GM23338 (cell line): ENCODE measurements around the gene NID1. TPM values are rescaled to one million over a fixed set of nuclear protein-coding genes. Genes with fewer than 3 reads are reported as not detected.
"Not testable (repeated sequence)": the region's sequence is repeated elsewhere in the genome, so short reads cannot be mapped to it uniquely, and the experiment has no call there.

Experiments
- ATAC-seq: fragments of 200-7000 bp; cut with Tn5 transposase; 3 replicates; pipeline ENCODE4 v1.9.1; 2020
- DNase-seq: peaks from one replicate; pipeline ENCODE4 v3.0.0-alpha.2; 2015; ENCODE audit warnings: low spot score
- H2AFZ ChIP-seq: fragments of 200-600 bp; sonication (generic); 2 replicates; pipeline ENCODE4 v1.8.0; 2016; ENCODE audit warnings: antibody characterized with exemption, mild to moderate bottlenecking, moderate library complexity
- H3F3A ChIP-seq: fragments of 200-600 bp; sonication (generic); replicated peaks from 2 replicates; pipeline ENCODE4 v1.8.0; 2017; ENCODE audit warnings: antibody characterized with exemption, mixed run types, low read depth
- H3K27ac ChIP-seq: fragments of 200-600 bp; sonication (generic); 2 replicates; pipeline ENCODE4 v1.6.1; 2016; ENCODE audit warnings: low read depth
- H3K27me3 ChIP-seq: fragments of 200-600 bp; sonication (generic); 2 replicates; pipeline ENCODE4 v1.8.0; 2016; ENCODE audit warnings: mild to moderate bottlenecking, mixed run types, moderate library complexity; ENCODE audit not compliant: insufficient read depth
- H3K36me3 ChIP-seq: fragments of 200-600 bp; sonication (generic); 2 replicates; pipeline ENCODE4 v1.8.0; 2016; ENCODE audit warnings: mild to moderate bottlenecking; ENCODE audit not compliant: insufficient read depth
- H3K4me1 ChIP-seq: fragments of 200-600 bp; sonication (generic); 2 replicates; pipeline ENCODE4 v1.8.0; 2016; ENCODE audit warnings: mild to moderate bottlenecking, moderate library complexity; ENCODE audit not compliant: insufficient read depth
- H3K4me2 ChIP-seq: fragments of 200-600 bp; sonication (generic); 2 replicates; pipeline ENCODE4 v1.7.1; 2017; ENCODE audit warnings: mixed run types
- H3K4me3 ChIP-seq: fragments of 200-600 bp; sonication (generic); 2 replicates; pipeline ENCODE4 v1.6.1; 2016; ENCODE audit warnings: mixed run types
- H3K79me2 ChIP-seq: fragments of 200-600 bp; sonication (generic); replicated peaks from 2 replicates; pipeline ENCODE4 v1.8.0; 2017; ENCODE audit warnings: mild to moderate bottlenecking; ENCODE audit not compliant: insufficient read depth
- H3K9me2 ChIP-seq: fragments of 200-600 bp; sonication (generic); 2 replicates; pipeline ENCODE4 v1.8.0; 2017; ENCODE audit not compliant: insufficient read depth
- H4K20me1 ChIP-seq: fragments of 200-600 bp; sonication (generic); replicated peaks from 2 replicates; pipeline ENCODE4 v1.8.0; 2017; ENCODE audit warnings: mild to moderate bottlenecking; ENCODE audit not compliant: insufficient read depth
- H3K27ac Mint-ChIP-seq: 2 replicates; pipeline ENCODE4 v1.8.0; 2020; ENCODE audit warnings: inconsistent platforms, mild to moderate bottlenecking, moderate library complexity, mixed read lengths
- H3K27me3 Mint-ChIP-seq: 3 replicates; pipeline ENCODE4 v1.8.0; 2022; ENCODE audit warnings: low read depth, mild to moderate bottlenecking, moderate library complexity, mixed read lengths, inconsistent platforms; ENCODE audit not compliant: insufficient read depth, poor library complexity
- H3K36me3 Mint-ChIP-seq: 3 replicates; pipeline ENCODE4 v1.8.0; 2021; ENCODE audit warnings: low read depth, mild to moderate bottlenecking, inconsistent platforms, moderate library complexity, mixed read lengths
- H3K4me1 Mint-ChIP-seq: 3 replicates; pipeline ENCODE4 v1.8.0; 2020; ENCODE audit warnings: mild to moderate bottlenecking, inconsistent platforms, mixed read lengths
- H3K4me3 Mint-ChIP-seq: 3 replicates; pipeline ENCODE4 v1.8.0; 2021; ENCODE audit warnings: moderate library complexity, mild to moderate bottlenecking, inconsistent platforms, mixed read lengths
- H3K9me3 Mint-ChIP-seq: 3 replicates; pipeline ENCODE4 v1.8.0; 2020; ENCODE audit warnings: moderate library complexity, mild to moderate bottlenecking, inconsistent platforms, mixed read lengths
- CREB1 ChIP-seq: fragments of 250-450 bp; sonication (Bioruptor Pico); IDR thresholded peaks from 2 replicates; pipeline ENCODE4 v1.5.0; 2020; ENCODE audit warnings: low read depth, mild to moderate bottlenecking, moderate library complexity
- CTCF ChIP-seq, 2 experiments: fragments of 200-600 bp in 1 of 2; sonication (generic) in 1 of 2; conservative IDR thresholded peaks; 2 replicates each; pipeline versions ENCODE4 v1.5.1 to v1.6.1; 2016 to 2017; ENCODE audit warnings: antibody characterized with exemption in 2 of 2, low read depth in 2 of 2, mild to moderate bottlenecking in 2 of 2, moderate library complexity in 1 of 2
- JUNB ChIP-seq: IDR thresholded peaks from one replicate; pipeline ENCODE4 v1.6.1; 2016; ENCODE audit warnings: antibody characterized with exemption; ENCODE audit not compliant: unreplicated experiment
- NANOG ChIP-seq: IDR thresholded peaks from 2 replicates; pipeline ENCODE4 v1.6.1; 2016; ENCODE audit warnings: antibody characterized with exemption, borderline replicate concordance
- POLR2AphosphoS5 ChIP-seq: IDR thresholded peaks from 2 replicates; pipeline ENCODE4 v1.6.1; 2016; ENCODE audit warnings: antibody characterized with exemption, low read depth
- STAT1 ChIP-seq: IDR thresholded peaks from one replicate; pipeline ENCODE4 v1.6.1; 2016; ENCODE audit warnings: antibody characterized with exemption; ENCODE audit not compliant: unreplicated experiment
- ZNF114 ChIP-seq: fragments of 250-450 bp; sonication (Bioruptor Pico); IDR thresholded peaks from 2 replicates; pipeline ENCODE4 v1.5.0; 2020; ENCODE audit warnings: mild to moderate bottlenecking, moderate library complexity
- ZNF331 ChIP-seq: fragments of 250-450 bp; sonication (Bioruptor Pico); IDR thresholded peaks from 2 replicates; pipeline ENCODE4 v1.5.0; 2020; ENCODE audit warnings: low read depth, mild to moderate bottlenecking, moderate library complexity
- ZNF462 ChIP-seq: fragments of 250-450 bp; sonication (Bioruptor Pico); IDR thresholded peaks from 2 replicates; pipeline ENCODE4 v1.5.0; 2020; ENCODE audit warnings: mild to moderate bottlenecking, moderate library complexity
- polyA plus RNA-seq: library from polyadenylated mRNA; unstranded; fragments of >200 nt; fragmentation: Nextera tagmentation; extraction: Ambion mirVana; gene quantifications from 2 replicates; pipeline ENCODE4 v1.2.1, GENCODE V29; 2016
- total RNA-seq: library from RNA; depleted of rRNA; stranded (reverse); fragments of >200 nt; shearing (Covaris generic); gene quantifications from 2 replicates; pipeline ENCODE4 v1.2.3, GENCODE V29; 2014

Gene NID1
- total and polyA plus RNA-seq, 2 experiments from 2014 or later = 7.1 to 32.5 TPM

- peaks cover 6% of the 10 kb centered on the region for H3K27me3 Mint-ChIP-seq
- Histone ChIP-seq H3K27me3 (no peaks in the 10 kb centered on the region), H3K4me2 (no peak overlapping the region), H3K36me3 (no peaks in the 10 kb centered on the region), H3K27ac (no peak overlapping the region), H2AFZ (no peak overlapping the region), H3K4me1 (peaks cover 4% of the 10 kb centered on the region; the same call in 1 of the 2 replicates), H3K79me2 (no peaks in the 10 kb centered on the region), H3K4me3 (no peak overlapping the region), H4K20me1 (no peaks in the 10 kb centered on the region), H3K9me2 (no peaks in the 10 kb centered on the region; the same call in 1 of the 2 replicates), H3F3A (no peaks in the 10 kb centered on the region)
- H3K27ac Mint-ChIP-seq = no peak overlapping the region
- H3K9me3 Mint-ChIP-seq = no peaks in the 10 kb centered on the region
- TF ChIP-seq ZNF331 (CRISPR knock-in tag) = no peak
- TF ChIP-seq NANOG = no peak
- TF ChIP-seq CREB1 (CRISPR knock-in tag) = no peak
- TF ChIP-seq CTCF (conservative IDR thresholded peaks at IDR 0.05; ENCODE audit: low read depth in 2 of 2) = no peak
- TF ChIP-seq ZNF114 (CRISPR knock-in tag) = no peak
- no peak for TF ChIP-seq STAT1
- TF ChIP-seq JUNB = no peak
- TF ChIP-seq ZNF462 (CRISPR knock-in tag) = no peak
- TF ChIP-seq POLR2AphosphoS5 = no peak
- H3K36me3 Mint-ChIP-seq = no peaks in the 10 kb centered on the region
- peaks cover 2% of the 10 kb centered on the region; the same call in 2 of the 3 replicates for H3K4me1 Mint-ChIP-seq
- DNase-seq (no peak), ATAC-seq (no peak)
- no peak overlapping the region for H3K4me3 Mint-ChIP-seq
Observed at GRCh38 chr1:235968831-235969230, 96.1 kb downstream of the NID1 start.

GRCh38 chr1:235966134-235966533, 98.8 kb downstream of the NID1 start:
- H3K79me2 ChIP-seq, H3K36me3 Mint-ChIP-seq, H3K4me1 Mint-ChIP-seq, H3K4me3 Mint-ChIP-seq, DNase-seq, H3F3A ChIP-seq, H3K36me3 ChIP-seq, H3K4me1 ChIP-seq, H2AFZ ChIP-seq, H3K9me3 Mint-ChIP-seq, H4K20me1 ChIP-seq, H3K27me3 ChIP-seq, H3K27ac Mint-ChIP-seq, H3K27me3 Mint-ChIP-seq, H3K9me2 ChIP-seq, H3K4me3 ChIP-seq, H3K27ac ChIP-seq, ATAC-seq, H3K4me2 ChIP-seq: not testable (repeated sequence)
